Stomach (tissue), 9 donors: ENCODE measurements around the gene CCDC28B. TPM values are rescaled to one million over a fixed set of nuclear protein-coding genes. Genes with fewer than 3 reads are reported as not detected.

Experiments
- DNase-seq, 2 donors: peaks; one replicate each; pipeline versions ENCODE4 v3.0.0 to v3.0.0-alpha.2; 2013 to 2019
- H3K27ac ChIP-seq, 5 donors: fragments of 200-600 bp in 4 of 5; sonication (generic) in 4 of 5; one replicate each; pipeline ENCODE4 v1.5.1; 2013 to 2019; ENCODE audit warnings: mild to moderate bottlenecking in 1 of 5, moderate library complexity in 1 of 5
- H3K27me3 ChIP-seq, 3 donors: fragments of 200-600 bp; sonication (generic); one replicate each; pipeline ENCODE4 v1.5.1; 2017 to 2019; ENCODE audit warnings: mixed run types in 1 of 3
- H3K36me3 ChIP-seq, 4 donors: fragments of 200-600 bp; sonication (generic); 1 replicate in 3 of 4; 2 replicates in 1 of 4; pipeline ENCODE4 v1.5.1; 2016 to 2019
- H3K4me1 ChIP-seq, 4 donors: fragments of 200-600 bp; sonication (generic); one replicate each; pipeline ENCODE4 v1.5.1; 2016 to 2019
- H3K4me3 ChIP-seq, 4 donors: fragments of 200-600 bp; sonication (generic) in 3 of 4; one replicate each; pipeline ENCODE4 v1.5.1; 2016 to 2019; ENCODE audit warnings: mild to moderate bottlenecking in 1 of 4
- H3K9me3 ChIP-seq, 4 donors: fragments of 200-600 bp; sonication (generic); one replicate each; pipeline ENCODE4 v1.5.1; 2016 to 2019
- EP300 ChIP-seq: sonication (generic); formaldehyde crosslinking; IDR thresholded peaks from one replicate; pipeline ENCODE4 v1.6.1; 2017; ENCODE audit warnings: antibody characterized with exemption
- POLR2A ChIP-seq, 4 donors: fragments of 450-650 bp; IDR thresholded peaks; one replicate each; pipeline ENCODE4 v1.6.1; 2016; ENCODE audit warnings: antibody characterized with exemption in 4 of 4, control low read depth in 2 of 4, mild to moderate bottlenecking in 1 of 4, moderate library complexity in 1 of 4
- POLR2AphosphoS5 ChIP-seq, 3 donors: sonication (generic); formaldehyde crosslinking; IDR thresholded peaks; one replicate each; pipeline ENCODE4 v1.6.1; 2016; ENCODE audit warnings: antibody characterized with exemption in 3 of 3
- WGBS, 5 donors: extraction: QIAGEN DNeasy Blood & Tissue Kit in 3 of 5; methylation state at CpG; one replicate each; pipeline versions ENCODE4 v1.1.5 to v1.1.7; 2013 to 2018; 5-methylcytosine and 5-hydroxymethylcytosine counted together
- intact Hi-C: fragments of 100-400 bp; cut with DNase I; formaldehyde crosslinking; loops from one replicate; pipeline ENCODE4 v1.15.1; 2023; ENCODE audit warnings: low total_unique reads
- polyA plus RNA-seq, 3 donors: library from polyadenylated mRNA; stranded (reverse); fragments of 200-250 nt; gene quantifications; one replicate each; pipeline ENCODE4 v1.2.3, GENCODE V29; 2013
- total RNA-seq, 5 donors: library from RNA; depleted of rRNA; stranded (reverse); fragments of >200 nt; gene quantifications; one replicate each; pipeline versions ENCODE4 v1.1.0 to v1.2.3, GENCODE V29; 2014 to 2016
- TF ChIP-seq, protein P1 (sequence below), 7 experiments: fragments of 450-650 bp in 4 of 7; fragments of 200-600 bp in 3 of 7; sonication (generic) in 3 of 7; IDR thresholded peaks; one replicate each; pipeline ENCODE4 v1.5.1; 2016 to 2019; ENCODE audit warnings: antibody characterized with exemption in 7 of 7, control low read depth in 2 of 7, mild to moderate bottlenecking in 1 of 7
- donor health status: healthy with polysubstance abuse.
- donor health status: Bipolar disorder and iron deficiency.
- donor health status: healthy.

Gene CCDC28B
- total and polyA plus RNA-seq, 8 donors, result 0.45 to 27.8 (median 9.7) TPM; not detected in 2

DNA sequence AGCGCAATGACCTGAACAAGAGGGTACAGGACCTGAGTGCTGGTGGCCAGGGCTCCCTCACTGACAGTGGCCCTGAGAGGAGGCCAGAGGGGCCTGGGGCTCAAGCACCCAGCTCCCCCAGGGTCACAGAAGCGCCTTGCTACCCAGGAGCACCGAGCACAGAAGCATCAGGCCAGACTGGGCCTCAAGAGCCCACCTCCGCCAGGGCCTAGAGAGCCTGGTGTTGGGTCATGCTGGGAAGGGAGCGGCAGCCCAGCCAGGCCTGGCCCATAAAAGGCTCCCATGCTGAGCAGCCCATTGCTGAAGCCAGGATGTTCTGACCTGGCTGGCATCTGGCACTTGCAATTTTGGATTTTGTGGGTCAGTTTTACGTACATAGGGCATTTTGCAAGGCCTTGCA, 5.4 kb upstream of the CCDC28B start:
- 94 to 100% (median 96%) methylated on average over 4 to 6 of the region's 6 CpGs for WGBS, 5 donors
- H3K36me3 ChIP-seq, result peaks cover 65 to 87% (median 83%) of the 10 kb centered on the region in 4 donors
- DNase-seq, result no peak

DNA sequence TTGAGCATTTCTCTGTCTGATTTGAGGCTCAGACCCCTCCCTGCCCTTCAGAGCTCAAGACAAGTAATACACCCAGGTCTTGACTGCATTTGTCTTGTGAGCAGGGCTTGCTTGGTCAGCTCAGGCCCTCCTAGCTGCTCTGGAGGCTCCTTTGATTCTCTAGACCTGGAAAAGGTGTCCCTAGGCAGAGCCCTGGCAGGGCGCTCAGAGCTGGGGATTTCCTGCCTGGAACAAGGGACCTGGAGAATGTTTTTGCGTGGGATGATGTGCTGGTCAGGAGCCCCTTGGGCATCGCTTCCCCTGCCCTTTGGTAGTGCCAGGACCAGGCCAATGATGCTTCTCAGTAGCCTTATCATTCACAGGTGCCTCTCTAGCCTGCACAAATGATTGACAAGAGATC, 4.9 kb upstream of the CCDC28B start:
- peaks cover 60 to 82% (median 78%) of the 10 kb centered on the region in 4 donors for H3K36me3 ChIP-seq

More for the DNA sequence above, 5.4 kb upstream of the CCDC28B start:
- Histone ChIP-seq H3K4me3 (no peak overlapping the region), H3K27ac (no peak overlapping the region), H3K9me3 (no peaks in the 10 kb centered on the region), H3K27me3 (no peaks in the 10 kb centered on the region), H3K4me1 (peaks cover 8 to 28% (median 16%) of the 10 kb centered on the region in 4 donors)
- intact Hi-C loops, result no loop called here
- TF ChIP-seq POLR2A (IDR thresholded peaks at IDR 0.05) (no peak), POLR2AphosphoS5 (IDR thresholded peaks at IDR 0.05) (no peak), EP300 (no peak)
- TF ChIP-seq, protein P1, sequence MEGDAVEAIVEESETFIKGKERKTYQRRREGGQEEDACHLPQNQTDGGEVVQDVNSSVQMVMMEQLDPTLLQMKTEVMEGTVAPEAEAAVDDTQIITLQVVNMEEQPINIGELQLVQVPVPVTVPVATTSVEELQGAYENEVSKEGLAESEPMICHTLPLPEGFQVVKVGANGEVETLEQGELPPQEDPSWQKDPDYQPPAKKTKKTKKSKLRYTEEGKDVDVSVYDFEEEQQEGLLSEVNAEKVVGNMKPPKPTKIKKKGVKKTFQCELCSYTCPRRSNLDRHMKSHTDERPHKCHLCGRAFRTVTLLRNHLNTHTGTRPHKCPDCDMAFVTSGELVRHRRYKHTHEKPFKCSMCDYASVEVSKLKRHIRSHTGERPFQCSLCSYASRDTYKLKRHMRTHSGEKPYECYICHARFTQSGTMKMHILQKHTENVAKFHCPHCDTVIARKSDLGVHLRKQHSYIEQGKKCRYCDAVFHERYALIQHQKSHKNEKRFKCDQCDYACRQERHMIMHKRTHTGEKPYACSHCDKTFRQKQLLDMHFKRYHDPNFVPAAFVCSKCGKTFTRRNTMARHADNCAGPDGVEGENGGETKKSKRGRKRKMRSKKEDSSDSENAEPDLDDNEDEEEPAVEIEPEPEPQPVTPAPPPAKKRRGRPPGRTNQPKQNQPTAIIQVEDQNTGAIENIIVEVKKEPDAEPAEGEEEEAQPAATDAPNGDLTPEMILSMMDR (IDR thresholded peaks at IDR 0.05), result no peak

DNA sequence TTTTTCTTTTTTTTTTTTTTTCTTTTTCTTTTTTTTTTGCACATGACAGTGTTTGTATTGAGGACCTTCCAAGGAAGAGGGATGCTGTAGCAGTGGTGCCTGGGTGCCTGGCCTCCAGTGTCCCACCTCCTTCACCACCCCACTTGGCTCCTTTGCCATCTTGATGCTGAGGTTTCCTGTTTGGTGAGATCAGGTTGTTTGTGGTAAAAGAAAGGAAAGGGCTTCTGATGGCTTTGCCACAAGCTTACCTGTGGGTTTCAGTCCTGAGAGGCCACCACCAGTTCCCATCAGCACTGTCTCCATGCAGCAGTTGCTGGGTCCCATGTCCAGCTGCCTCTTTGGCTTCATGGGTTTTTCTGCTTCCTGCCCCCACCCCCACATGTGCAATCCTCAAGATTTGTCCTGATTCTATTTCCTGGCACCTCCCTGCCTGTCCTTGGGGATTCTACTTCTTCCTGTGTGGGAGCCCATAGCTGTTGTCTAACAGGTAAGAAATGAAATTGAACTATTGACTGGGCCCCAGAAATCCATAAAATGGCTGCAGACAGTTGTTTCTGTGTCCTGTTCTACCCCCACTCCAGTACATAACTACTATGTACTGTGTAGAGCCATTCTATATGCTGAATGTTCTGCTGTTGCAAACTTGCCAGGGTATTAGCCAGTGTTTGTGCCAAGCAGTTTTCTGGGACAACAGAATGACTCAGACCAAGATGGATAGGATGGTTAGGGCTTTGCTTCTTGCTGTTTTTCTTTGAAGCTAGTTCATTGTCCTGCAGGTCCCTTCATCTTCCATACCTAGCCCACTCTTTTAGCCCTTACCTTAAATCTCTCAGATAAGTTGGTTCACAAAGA, 4.2 kb upstream of the CCDC28B start:
- intact Hi-C loops, result no loop called here
- DNase-seq, result no peak
- H3K4me3 ChIP-seq, result no peak overlapping the region
- no peaks in the 10 kb centered on the region for H3K27me3 ChIP-seq
- no peaks in the 10 kb centered on the region for H3K9me3 ChIP-seq
- TF ChIP-seq POLR2AphosphoS5 (IDR thresholded peaks at IDR 0.05), result no peak
- TF ChIP-seq EP300, result no peak
- no peak for TF ChIP-seq POLR2A (IDR thresholded peaks at IDR 0.05)
- TF ChIP-seq, protein P1 (IDR thresholded peaks at IDR 0.05), result no peak
- H3K27ac ChIP-seq, result peak overlapping the region in 1 of 5 donors; percentile 8
- H3K4me1 ChIP-seq, result peaks cover 17 to 39% (median 26%) of the 10 kb centered on the region in 4 donors
- peaks cover 53 to 75% (median 71%) of the 10 kb centered on the region in 4 donors for H3K36me3 ChIP-seq

More for the DNA sequence above, 4.9 kb upstream of the CCDC28B start:
- Histone ChIP-seq H3K27me3 (no peaks in the 10 kb centered on the region), H3K9me3 (no peaks in the 10 kb centered on the region), H3K27ac (no peak overlapping the region), H3K4me1 (peaks cover 11 to 33% (median 21%) of the 10 kb centered on the region in 4 donors), H3K4me3 (no peak overlapping the region)
- DNase-seq, result no peak
- WGBS, 5 donors, result 87 to 94% (median 87%) methylated on average over 3 of the region's 3 CpGs
- intact Hi-C loops, result no loop called here
- TF ChIP-seq, protein P1 (IDR thresholded peaks at IDR 0.05), result no peak
- no peak for TF ChIP-seq EP300
- TF ChIP-seq POLR2AphosphoS5 (IDR thresholded peaks at IDR 0.05), result no peak
- no peak for TF ChIP-seq POLR2A (IDR thresholded peaks at IDR 0.05)

DNA sequence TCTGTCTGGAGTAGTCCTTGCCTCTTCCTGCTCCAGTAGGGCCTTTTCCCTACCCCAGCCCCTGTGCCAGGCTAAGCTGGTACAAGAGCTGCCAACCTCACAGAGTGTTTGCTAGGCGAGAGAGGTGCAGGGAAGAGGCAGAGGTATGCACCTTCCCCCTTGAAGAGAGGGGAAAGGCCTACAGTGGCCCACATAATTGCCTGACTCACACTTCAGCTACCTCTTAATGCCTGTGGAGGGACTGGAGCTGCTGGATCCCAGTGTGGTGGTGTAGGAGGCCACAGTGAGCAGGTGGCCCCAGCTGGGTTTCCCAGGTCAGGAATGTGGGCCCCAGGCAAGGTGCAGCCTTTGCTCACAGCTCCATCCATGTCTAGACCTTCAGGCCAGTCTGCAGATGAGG, 3.3 kb upstream of the CCDC28B start:
- H3K4me3 ChIP-seq, result no peak overlapping the region
- H3K27ac ChIP-seq, result peak overlapping the region in 1 of 5 donors; percentile 8
- peaks cover 44 to 67% (median 62%) of the 10 kb centered on the region in 4 donors for H3K36me3 ChIP-seq
- peaks cover 26 to 48% (median 35%) of the 10 kb centered on the region in 4 donors for H3K4me1 ChIP-seq
- no peak for DNase-seq
- intact Hi-C loops, result no loop called here
- 54 to 91% (median 87%) methylated on average over 1 of the region's 1 CpG for WGBS, 5 donors
- H3K27me3 ChIP-seq, result no peaks in the 10 kb centered on the region
- H3K9me3 ChIP-seq, result no peaks in the 10 kb centered on the region
- TF ChIP-seq POLR2A (IDR thresholded peaks at IDR 0.05), result no peak
- no peak for TF ChIP-seq POLR2AphosphoS5 (IDR thresholded peaks at IDR 0.05)
- TF ChIP-seq, protein P1 (IDR thresholded peaks at IDR 0.05), result no peak
- no peak for TF ChIP-seq EP300
